Testis (tissue), 3 donors: ENCODE results near the gene CCDC178. TPM values are rescaled to one million over a fixed set of nuclear protein-coding genes. Genes with fewer than 3 reads are reported as not detected.

ENCODE experiments used
- DNase-seq: peaks from one replicate; pipeline ENCODE4 v3.0.0-alpha.2; 2019
- H3K27ac ChIP-seq, 2 donors: fragments of 200-600 bp; sonication (generic); one replicate each; pipeline ENCODE4 v1.5.1; 2019
- H3K27me3 ChIP-seq: fragments of 200-600 bp; sonication (generic); one replicate; pipeline ENCODE4 v1.5.1; 2019
- H3K36me3 ChIP-seq: fragments of 200-600 bp; sonication (generic); one replicate; pipeline ENCODE4 v1.5.1; 2017; ENCODE audit warnings: low read depth; ENCODE audit errors: missing control alignments
- H3K4me1 ChIP-seq: fragments of 200-600 bp; sonication (generic); one replicate; pipeline ENCODE4 v1.5.1; 2019
- H3K4me3 ChIP-seq, 2 donors: fragments of 200-600 bp; sonication (generic); one replicate each; pipeline ENCODE4 v1.5.1; 2017 to 2019
- H3K9me3 ChIP-seq: fragments of 200-600 bp; sonication (generic); one replicate; pipeline ENCODE4 v1.5.1; 2017
- CTCF ChIP-seq, 3 experiments: fragments of 450-650 bp in 2 of 3; fragments of 200-600 bp in 1 of 3; sonication (generic) in 1 of 3; IDR thresholded peaks; one replicate each; pipeline ENCODE4 v1.5.1; 2016 to 2019; ENCODE audit warnings: antibody characterized with exemption in 3 of 3, mild to moderate bottlenecking in 2 of 3, moderate library complexity in 1 of 3
- POLR2A ChIP-seq: fragments of 450-650 bp; IDR thresholded peaks from one replicate; pipeline ENCODE4 v1.6.1; 2017; ENCODE audit warnings: antibody characterized with exemption, mild to moderate bottlenecking, moderate library complexity
- WGBS, 2 donors: methylation state at CpG; one replicate each; pipeline ENCODE4 v1.1.5; 2018; 5-methylcytosine and 5-hydroxymethylcytosine counted together
- intact Hi-C: fragments of 100-400 bp; cut with DNase I; formaldehyde crosslinking; loops from one replicate; pipeline ENCODE4 v1.15.1; 2023; ENCODE audit warnings: low total_unique reads
- polyA plus RNA-seq: library from polyadenylated mRNA; stranded (reverse); fragments of 350-450 nt; fragmentation: Illumina TruSeq; extraction: RNeasy Lipid Tissue Mini Kit (QIAGEN cat#74804); gene quantifications from one replicate; pipeline ENCODE4 v1.2.3, GENCODE V29; 2014; ENCODE audit warnings: low read depth, low replicate concordance; ENCODE audit not compliant: insufficient read depth
- total RNA-seq, 2 donors: library from RNA; depleted of rRNA; stranded (reverse); fragments of >200 nt; gene quantifications; one replicate each; pipeline ENCODE4 v1.2.3, GENCODE V29; 2016

The CCDC178 gene
- total and polyA plus RNA-seq, 3 donors from 2014 or later: 8.6 to 17.5 (median 10.2) TPM

DNA sequence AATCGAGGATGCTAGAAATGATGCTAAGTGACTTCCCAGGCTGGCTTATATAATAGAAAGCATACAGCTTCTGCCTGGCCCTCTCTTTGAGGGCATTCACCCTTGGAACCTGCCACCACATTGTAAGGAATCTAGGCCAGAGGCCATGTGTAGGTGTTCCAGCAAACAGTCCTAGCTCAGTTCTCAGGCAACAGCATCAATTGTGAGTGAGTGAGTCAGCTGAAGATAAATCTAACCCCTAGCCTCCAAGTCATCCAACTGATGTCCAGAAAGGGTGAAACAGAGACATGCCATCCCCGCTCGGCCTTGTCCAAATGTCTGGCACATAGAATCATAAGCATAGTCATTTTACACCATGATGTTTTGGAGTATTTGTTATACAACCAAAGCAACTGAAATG is 343.4 kb downstream of the CCDC178 start:
- Histone ChIP-seq H3K4me3 (no peak overlapping the region), H3K36me3 (no peaks in the 10 kb centered on the region), H3K27ac (no peak overlapping the region), H3K4me1 (no peaks in the 10 kb centered on the region), H3K27me3 (no peaks in the 10 kb centered on the region), H3K9me3 (no peaks in the 10 kb centered on the region)
- WGBS, 2 donors: 92 to 97% methylated on average over 3 of the region's 3 CpGs
- no peak for DNase-seq
- intact Hi-C loops: no loop called here
- no peak for TF ChIP-seq POLR2A
- no peak for TF ChIP-seq CTCF (IDR thresholded peaks at IDR 0.05)

DNA sequence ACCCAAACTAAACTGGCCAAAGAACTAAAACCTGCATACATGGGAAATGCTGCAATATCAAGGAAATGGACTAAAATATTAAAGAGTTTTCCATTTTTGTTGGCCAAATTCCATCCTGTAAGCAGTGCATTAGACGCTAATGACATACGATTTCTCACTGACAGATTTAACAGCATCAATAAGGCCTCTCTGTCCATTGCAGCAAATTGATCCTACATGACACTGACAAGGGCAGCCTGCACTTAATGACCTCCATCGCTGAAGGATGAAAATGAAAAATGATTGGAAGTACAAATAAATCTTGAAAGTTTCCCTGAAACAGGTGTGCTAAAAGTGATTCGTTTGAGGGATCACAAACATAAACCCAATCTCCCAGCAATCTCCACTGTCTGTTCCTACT is 350.1 kb downstream of the CCDC178 start:
- no peak overlapping the region for H3K4me3 ChIP-seq
- no peak overlapping the region for H3K27ac ChIP-seq
- H3K27me3 ChIP-seq: no peaks in the 10 kb centered on the region
- WGBS, 2 donors: 68 to 71% methylated on average over 4 of the region's 4 CpGs
- DNase-seq: no peak
- H3K36me3 ChIP-seq: no peaks in the 10 kb centered on the region
- TF ChIP-seq POLR2A: no peak
- no peak for TF ChIP-seq CTCF (IDR thresholded peaks at IDR 0.05)
- no peaks in the 10 kb centered on the region for H3K4me1 ChIP-seq
- intact Hi-C loops: no loop called here
- H3K9me3 ChIP-seq: no peaks in the 10 kb centered on the region

DNA sequence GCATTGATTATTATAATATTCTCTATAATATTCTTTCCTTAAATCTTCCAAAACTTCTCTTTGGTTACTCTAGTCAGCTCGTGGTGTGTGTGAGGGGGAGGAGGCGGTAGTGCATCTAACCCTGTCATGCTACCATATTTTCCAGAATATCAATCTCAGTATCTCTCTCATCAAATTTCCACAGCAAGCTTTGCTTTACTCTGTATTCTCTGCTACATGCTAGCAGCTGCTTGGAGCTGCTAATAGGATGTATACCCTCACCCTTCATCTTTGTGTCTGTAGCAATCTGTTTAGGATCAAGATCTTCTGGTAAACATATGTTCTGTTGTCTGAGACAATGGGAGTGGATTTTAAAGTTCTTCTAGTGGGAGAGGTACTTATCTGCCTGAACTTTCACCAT is 363.9 kb downstream of the CCDC178 start:
- H3K4me3 ChIP-seq: no peak overlapping the region
- no peaks in the 10 kb centered on the region for H3K9me3 ChIP-seq
- H3K27me3 ChIP-seq: no peaks in the 10 kb centered on the region
- DNase-seq: no peak
- no peaks in the 10 kb centered on the region for H3K36me3 ChIP-seq
- no peak for TF ChIP-seq CTCF (IDR thresholded peaks at IDR 0.05)
- no peak for TF ChIP-seq POLR2A
- 49 to 57% methylated on average over 2 of the region's 2 CpGs for WGBS, 2 donors
- intact Hi-C loops: no loop called here
- H3K4me1 ChIP-seq: no peaks in the 10 kb centered on the region
- no peak overlapping the region for H3K27ac ChIP-seq

DNA sequence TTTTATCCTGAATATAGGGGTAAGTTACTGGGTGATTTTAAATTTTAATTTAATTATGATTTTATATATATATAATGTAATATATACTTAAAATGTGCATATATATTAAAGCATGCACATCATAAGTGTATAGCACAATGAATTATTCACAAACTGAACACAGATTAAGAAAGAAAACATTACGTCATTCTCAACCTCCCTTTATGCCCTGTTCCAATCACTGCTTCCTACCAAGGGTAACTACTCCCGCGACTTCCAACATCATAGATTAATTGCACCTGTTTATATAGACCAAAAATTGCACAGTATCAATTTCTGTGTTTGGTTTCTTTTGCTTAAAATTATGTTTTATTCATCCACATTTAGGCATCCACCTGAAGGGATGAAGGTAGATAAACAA is 366.4 kb downstream of the CCDC178 start:
- TF ChIP-seq CTCF (IDR thresholded peaks at IDR 0.05) (no peak), POLR2A (no peak)
- Histone ChIP-seq H3K4me3 (no peak overlapping the region), H3K4me1 (no peaks in the 10 kb centered on the region), H3K27me3 (no peaks in the 10 kb centered on the region), H3K27ac (no peak overlapping the region), H3K36me3 (no peaks in the 10 kb centered on the region), H3K9me3 (no peaks in the 10 kb centered on the region)
- intact Hi-C loops: no loop called here
- WGBS, 2 donors: 92 to 96% methylated on average over 3 of the region's 3 CpGs
- no peak for DNase-seq

GRCh38 chr18:33062834-33063364 is 377.6 kb downstream of the CCDC178 start:
- Histone ChIP-seq H3K27ac (no peak overlapping the region), H3K4me3 (no peak overlapping the region), H3K9me3 (no peaks in the 10 kb centered on the region), H3K27me3 (no peaks in the 10 kb centered on the region), H3K36me3 (no peaks in the 10 kb centered on the region), H3K4me1 (no peaks in the 10 kb centered on the region)
- no peak for DNase-seq
- intact Hi-C loops: no loop called here
- WGBS, 2 donors: 91 to 92% methylated on average over 4 to 6 of the region's 6 CpGs
- TF ChIP-seq POLR2A: no peak
- no peak for TF ChIP-seq CTCF (IDR thresholded peaks at IDR 0.05)
